ENCODE results near the gene ITSN2. TPM values are rescaled to one million over a fixed set of nuclear protein-coding genes. Genes with fewer than 3 reads are reported as not detected.

ITSN2 gene
- total RNA-seq, 1 donor from 2014 or later: 23.8 TPM

DNA sequence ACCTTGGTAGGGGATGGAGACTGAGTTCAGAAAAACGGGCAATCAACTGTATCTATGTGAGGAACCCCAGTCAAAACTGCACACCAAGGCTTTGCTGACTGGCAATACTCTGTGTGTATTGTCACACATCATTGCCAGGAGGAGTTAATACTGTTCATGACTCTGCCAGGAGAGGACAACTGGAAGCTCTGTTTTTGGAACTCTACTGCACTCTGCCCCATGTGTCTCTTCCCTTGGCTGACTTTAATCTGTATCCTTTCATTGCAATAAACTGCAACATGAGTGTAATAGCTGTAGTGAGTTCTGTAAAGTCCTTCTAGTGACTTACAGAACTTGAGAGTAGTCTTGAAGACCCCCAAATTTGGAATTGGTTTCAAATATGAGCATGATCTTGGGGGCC, 113.2 kb downstream of the ITSN2 start:
- Histone ChIP-seq H3K4me3 (ENCODE audit: insufficient read depth, low read depth, low read length) (no peak overlapping the region), H3K36me3 (ENCODE audit: insufficient read depth, low read length) (peaks cover 3% of the 10 kb centered on the region), H3K27me3 (ENCODE audit: insufficient read depth, low read length) (no peaks in the 10 kb centered on the region), H3K9ac (ENCODE audit: low read length) (no peak overlapping the region), H4K20me1 (ENCODE audit: insufficient read depth, low read length) (no peaks in the 10 kb centered on the region), H3K4me2 (ENCODE audit: low read length) (no peak overlapping the region), H3K9me3 (ENCODE audit: insufficient read depth, low read depth, low read length) (no peaks in the 10 kb centered on the region), H3K27ac (ENCODE audit: low read depth, low read length) (no peak overlapping the region), H3K79me2 (ENCODE audit: insufficient read depth, low read length) (no peaks in the 10 kb centered on the region), H2AFZ (ENCODE audit: low read depth, low read length) (no peak overlapping the region), H3K4me1 (ENCODE audit: insufficient read depth, low read length) (no peaks in the 10 kb centered on the region)
- no peaks in the 10 kb centered on the region for H3K9me3 Mint-ChIP-seq (ENCODE audit: unreplicated experiment)
- no peak for TF ChIP-seq EZH2 (IDR thresholded peaks at IDR 0.05; ENCODE audit: insufficient read depth, low read length)
- TF ChIP-seq, protein P1, sequence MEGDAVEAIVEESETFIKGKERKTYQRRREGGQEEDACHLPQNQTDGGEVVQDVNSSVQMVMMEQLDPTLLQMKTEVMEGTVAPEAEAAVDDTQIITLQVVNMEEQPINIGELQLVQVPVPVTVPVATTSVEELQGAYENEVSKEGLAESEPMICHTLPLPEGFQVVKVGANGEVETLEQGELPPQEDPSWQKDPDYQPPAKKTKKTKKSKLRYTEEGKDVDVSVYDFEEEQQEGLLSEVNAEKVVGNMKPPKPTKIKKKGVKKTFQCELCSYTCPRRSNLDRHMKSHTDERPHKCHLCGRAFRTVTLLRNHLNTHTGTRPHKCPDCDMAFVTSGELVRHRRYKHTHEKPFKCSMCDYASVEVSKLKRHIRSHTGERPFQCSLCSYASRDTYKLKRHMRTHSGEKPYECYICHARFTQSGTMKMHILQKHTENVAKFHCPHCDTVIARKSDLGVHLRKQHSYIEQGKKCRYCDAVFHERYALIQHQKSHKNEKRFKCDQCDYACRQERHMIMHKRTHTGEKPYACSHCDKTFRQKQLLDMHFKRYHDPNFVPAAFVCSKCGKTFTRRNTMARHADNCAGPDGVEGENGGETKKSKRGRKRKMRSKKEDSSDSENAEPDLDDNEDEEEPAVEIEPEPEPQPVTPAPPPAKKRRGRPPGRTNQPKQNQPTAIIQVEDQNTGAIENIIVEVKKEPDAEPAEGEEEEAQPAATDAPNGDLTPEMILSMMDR (IDR thresholded peaks at IDR 0.05; ENCODE audit: insufficient read depth, low read depth, low read length): no peak
- H3K27ac Mint-ChIP-seq (ENCODE audit: unreplicated experiment): no peak overlapping the region
- no peaks in the 10 kb centered on the region for H3K4me1 Mint-ChIP-seq (ENCODE audit: low read depth, unreplicated experiment)
- no peak overlapping the region for H3K4me3 Mint-ChIP-seq (ENCODE audit: unreplicated experiment)
- no peak for DNase-seq (ENCODE audit: low read depth)
- no peaks in the 10 kb centered on the region for H3K27me3 Mint-ChIP-seq (ENCODE audit: low read depth, unreplicated experiment)
- H3K36me3 Mint-ChIP-seq (ENCODE audit: low read depth, unreplicated experiment): no peaks in the 10 kb centered on the region
- no peak for FAIRE-seq

DNA sequence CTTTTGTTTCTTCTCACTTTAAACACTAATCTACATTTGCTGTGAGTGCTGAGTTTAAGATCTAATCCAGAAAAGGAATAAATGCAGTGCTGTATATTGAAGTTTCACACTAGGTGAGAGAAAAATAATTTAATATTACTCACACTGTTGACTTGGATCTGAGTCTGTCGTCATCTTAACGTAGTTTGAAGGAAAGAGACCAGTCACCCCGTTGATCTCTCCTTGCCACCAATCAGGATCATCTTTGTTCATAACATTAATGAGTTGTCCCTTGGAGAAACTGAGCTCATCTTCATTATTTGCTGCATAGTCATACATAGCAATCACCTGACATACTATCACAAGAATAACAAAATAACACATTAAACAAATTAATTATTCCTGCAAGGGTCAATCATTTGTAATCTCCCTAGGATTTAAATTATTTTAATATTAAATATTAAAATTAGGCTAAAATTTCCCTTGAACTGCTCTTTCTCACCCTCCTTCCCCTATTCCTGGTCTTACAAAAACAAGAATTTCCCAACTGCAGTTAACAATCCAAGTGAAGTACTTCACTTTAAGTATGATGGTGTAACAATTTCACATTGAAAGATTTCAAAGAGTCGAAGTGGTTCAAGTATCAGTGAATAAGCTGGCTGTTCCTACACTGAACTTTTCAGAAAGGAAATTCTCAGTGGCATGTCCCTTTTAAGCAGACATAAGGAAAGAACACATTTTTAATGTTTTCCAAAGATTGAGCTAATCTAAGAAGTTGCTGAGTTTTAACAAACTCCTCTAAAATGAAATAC, 114.2 kb downstream of the ITSN2 start:
- H3K27me3 ChIP-seq (ENCODE audit: insufficient read depth, low read length): no peaks in the 10 kb centered on the region
- DNase-seq (ENCODE audit: low read depth): peak; percentile 6
- H4K20me1 ChIP-seq (ENCODE audit: insufficient read depth, low read length): no peaks in the 10 kb centered on the region
- no peak overlapping the region for H3K4me3 Mint-ChIP-seq (ENCODE audit: unreplicated experiment)
- no peak overlapping the region for H3K27ac ChIP-seq (ENCODE audit: low read depth, low read length)
- no peak overlapping the region for H3K27ac Mint-ChIP-seq (ENCODE audit: unreplicated experiment)
- H3K36me3 Mint-ChIP-seq (ENCODE audit: low read depth, unreplicated experiment): no peaks in the 10 kb centered on the region
- H3K4me1 ChIP-seq (ENCODE audit: insufficient read depth, low read length): no peaks in the 10 kb centered on the region
- no peaks in the 10 kb centered on the region for H3K9me3 Mint-ChIP-seq (ENCODE audit: unreplicated experiment)
- no peaks in the 10 kb centered on the region for H3K27me3 Mint-ChIP-seq (ENCODE audit: low read depth, unreplicated experiment)
- no peak overlapping the region for H3K4me3 ChIP-seq (ENCODE audit: insufficient read depth, low read depth, low read length)
- TF ChIP-seq EZH2 (IDR thresholded peaks at IDR 0.05; ENCODE audit: insufficient read depth, low read length): no peak
- TF ChIP-seq, protein P1 (IDR thresholded peaks at IDR 0.05; ENCODE audit: insufficient read depth, low read depth, low read length): no peak
- no peaks in the 10 kb centered on the region for H3K4me1 Mint-ChIP-seq (ENCODE audit: low read depth, unreplicated experiment)
- no peaks in the 10 kb centered on the region for H3K9me3 ChIP-seq (ENCODE audit: insufficient read depth, low read depth, low read length)
- H2AFZ ChIP-seq (ENCODE audit: low read depth, low read length): no peak overlapping the region
- no peak for FAIRE-seq
- H3K36me3 ChIP-seq (ENCODE audit: insufficient read depth, low read length): peaks cover 3% of the 10 kb centered on the region
- no peak overlapping the region for H3K9ac ChIP-seq (ENCODE audit: low read length)
- H3K79me2 ChIP-seq (ENCODE audit: insufficient read depth, low read length): no peaks in the 10 kb centered on the region
- H3K4me2 ChIP-seq (ENCODE audit: low read length): no peak overlapping the region

DNA sequence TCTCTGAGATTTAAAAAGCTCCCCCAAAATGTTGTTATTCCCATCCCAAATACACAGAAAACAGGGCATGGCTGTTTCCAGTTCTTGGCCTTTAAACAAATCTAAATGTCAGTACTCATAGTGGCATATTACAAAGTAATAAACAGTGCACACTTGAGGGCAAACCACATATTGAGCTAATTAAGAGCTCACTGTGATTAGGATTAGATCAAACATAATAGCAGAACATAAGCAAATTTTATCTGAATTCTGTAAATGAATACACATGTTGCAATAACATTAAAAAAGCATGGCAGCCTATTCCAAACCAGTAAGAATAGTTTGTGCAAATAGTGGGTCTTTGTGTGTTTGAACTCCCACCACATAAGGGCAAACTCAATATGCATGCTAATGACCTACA, 118.8 kb downstream of the ITSN2 start:
- H3K27ac ChIP-seq (ENCODE audit: low read depth, low read length): no peak overlapping the region
- no peak overlapping the region for H3K4me2 ChIP-seq (ENCODE audit: low read length)
- H3K27me3 ChIP-seq (ENCODE audit: insufficient read depth, low read length): no peaks in the 10 kb centered on the region
- Mint-ChIP-seq H3K4me1 (ENCODE audit: low read depth, unreplicated experiment) (no peaks in the 10 kb centered on the region), H3K27ac (ENCODE audit: unreplicated experiment) (no peak overlapping the region), H3K27me3 (ENCODE audit: low read depth, unreplicated experiment) (no peaks in the 10 kb centered on the region), H3K36me3 (ENCODE audit: low read depth, unreplicated experiment) (peaks cover 1% of the 10 kb centered on the region), H3K4me3 (ENCODE audit: unreplicated experiment) (no peak overlapping the region), H3K9me3 (ENCODE audit: unreplicated experiment) (no peaks in the 10 kb centered on the region)
- DNase-seq (ENCODE audit: low read depth): no peak
- no peaks in the 10 kb centered on the region for H3K4me1 ChIP-seq (ENCODE audit: insufficient read depth, low read length)
- TF ChIP-seq, protein P1 (IDR thresholded peaks at IDR 0.05; ENCODE audit: insufficient read depth, low read depth, low read length): no peak
- no peak for TF ChIP-seq EZH2 (IDR thresholded peaks at IDR 0.05; ENCODE audit: insufficient read depth, low read length)
- H3K36me3 ChIP-seq (ENCODE audit: insufficient read depth, low read length): peaks cover 3% of the 10 kb centered on the region
- H4K20me1 ChIP-seq (ENCODE audit: insufficient read depth, low read length): no peaks in the 10 kb centered on the region
- no peak for FAIRE-seq
- no peak overlapping the region for H3K4me3 ChIP-seq (ENCODE audit: insufficient read depth, low read depth, low read length)
- H3K9me3 ChIP-seq (ENCODE audit: insufficient read depth, low read depth, low read length): no peaks in the 10 kb centered on the region
- no peak overlapping the region for H3K9ac ChIP-seq (ENCODE audit: low read length)
- H2AFZ ChIP-seq (ENCODE audit: low read depth, low read length): no peak overlapping the region
- H3K79me2 ChIP-seq (ENCODE audit: insufficient read depth, low read length): no peaks in the 10 kb centered on the region
